HepG2 (cell line): ENCODE results near the gene SYCP2L. TPM values are rescaled to one million over a fixed set of nuclear protein-coding genes. Genes with fewer than 3 reads are reported as not detected.
A peak's percentile ranks its signal among the peaks of the same experiment; 100 is the strongest.

ENCODE experiments used
- AHDC1 ChIP-seq: sonication (generic); formaldehyde crosslinking; IDR thresholded peaks from 2 replicates; pipeline ENCODE4 v1.5.1; 2020; ENCODE audit warnings: mild to moderate bottlenecking, missing genetic modification reagents, borderline replicate concordance
- ARNT ChIP-seq: fragments of 450-650 bp; IDR thresholded peaks from 2 replicates; pipeline ENCODE4 v1.6.1; 2017
- HCFC1 ChIP-seq: fragments of 150-350 bp; IDR thresholded peaks from 2 replicates; pipeline ENCODE4 v1.6.1; 2014; ENCODE audit warnings: low read depth, low read length
- HNF1A ChIP-seq, 2 experiments: sonication (generic) in 1 of 2; formaldehyde crosslinking in 1 of 2; IDR thresholded peaks; 2 replicates each; pipeline versions ENCODE4 v1.4.0 to v1.6.1; 2016 to 2020; ENCODE audit warnings: borderline replicate concordance in 1 of 2, low read depth in 1 of 2, mild to moderate bottlenecking in 1 of 2, missing genetic modification reagents in 1 of 2
- REL ChIP-seq: sonication (generic); formaldehyde crosslinking; conservative IDR thresholded peaks from 2 replicates; pipeline ENCODE4 v1.8.0; 2022; ENCODE audit warnings: mild to moderate bottlenecking, missing genetic modification reagents, moderate library complexity
- SIX4 ChIP-seq: sonication (generic); formaldehyde crosslinking; IDR thresholded peaks from 2 replicates; pipeline ENCODE4 v1.4.0; 2020; ENCODE audit warnings: missing genetic modification reagents
- SP5 ChIP-seq: IDR thresholded peaks from 2 replicates; pipeline ENCODE4 v1.6.1; 2016; ENCODE audit warnings: low read depth, borderline replicate concordance
- SRSF1 ChIP-seq: fragments of 200-400 bp; formaldehyde crosslinking; optimal IDR thresholded peaks from 2 replicates; pipeline ENCODE3; 2017; ENCODE audit warnings: mild to moderate bottlenecking, low read depth, low read length, moderate library complexity
- THRA ChIP-seq: sonication (generic); formaldehyde crosslinking; IDR thresholded peaks from 2 replicates; pipeline ENCODE4 v1.4.0; 2020; ENCODE audit warnings: missing genetic modification reagents, borderline replicate concordance
- ZNF557 ChIP-seq: sonication (generic); formaldehyde crosslinking; IDR thresholded peaks from 2 replicates; pipeline ENCODE4 v1.4.0; 2020; ENCODE audit warnings: missing genetic modification reagents
- ZNF747 ChIP-seq: sonication (generic); formaldehyde crosslinking; IDR thresholded peaks from 2 replicates; pipeline ENCODE4 v1.8.1; 2023; ENCODE audit warnings: missing genetic modification reagents, mild to moderate bottlenecking, borderline replicate concordance
- polyA plus RNA-seq, 8 experiments: library from polyadenylated mRNA; depleted of rRNA in 3 of 8; stranded (reverse) in 7 of 8; unstranded in 1 of 8; fragments of >200 nt; fragmentation: Illumina TruSeq in 4 of 8; extraction: Trizol in 4 of 8; gene quantifications; 2 replicates each; pipeline versions ENCODE4 v1.2.1 to v1.2.3, GENCODE V29; 2011 to 2016; ENCODE audit warnings: low read depth in 4 of 8, missing spikeins in 1 of 8, mixed read lengths in 1 of 8; ENCODE audit not compliant: insufficient read depth in 1 of 8
- total RNA-seq, 5 experiments: library from RNA; depleted of rRNA; stranded (reverse); fragments of >200 nt; fragmentation: Illumina TruSeq; extraction: Trizol; gene quantifications; 2 replicates each; pipeline ENCODE4 v1.2.3, GENCODE V29; 2016; ENCODE audit warnings: low read depth in 1 of 5
- TF ChIP-seq, protein P1 (sequence below): sonication (generic); formaldehyde crosslinking; IDR thresholded peaks from 2 replicates; pipeline ENCODE4 v1.8.0; 2023; ENCODE audit warnings: mild to moderate bottlenecking, missing genetic modification reagents
- TF ChIP-seq, protein P2 (sequence below): sonication (generic); formaldehyde crosslinking; IDR thresholded peaks from 2 replicates; pipeline ENCODE4 v1.4.0; 2020; ENCODE audit warnings: mild to moderate bottlenecking, missing genetic modification reagents
- TF ChIP-seq, protein P3 (sequence below): sonication (generic); formaldehyde crosslinking; IDR thresholded peaks from 2 replicates; pipeline ENCODE4 v1.4.0; 2020; ENCODE audit warnings: missing genetic modification reagents

The SYCP2L gene
- total and polyA plus RNA-seq, 2 of the 13 experiments (the other 11 are each of a cell fraction or from before 2014, with no cell fraction given), result 0.22 to 0.54 TPM

DNA sequence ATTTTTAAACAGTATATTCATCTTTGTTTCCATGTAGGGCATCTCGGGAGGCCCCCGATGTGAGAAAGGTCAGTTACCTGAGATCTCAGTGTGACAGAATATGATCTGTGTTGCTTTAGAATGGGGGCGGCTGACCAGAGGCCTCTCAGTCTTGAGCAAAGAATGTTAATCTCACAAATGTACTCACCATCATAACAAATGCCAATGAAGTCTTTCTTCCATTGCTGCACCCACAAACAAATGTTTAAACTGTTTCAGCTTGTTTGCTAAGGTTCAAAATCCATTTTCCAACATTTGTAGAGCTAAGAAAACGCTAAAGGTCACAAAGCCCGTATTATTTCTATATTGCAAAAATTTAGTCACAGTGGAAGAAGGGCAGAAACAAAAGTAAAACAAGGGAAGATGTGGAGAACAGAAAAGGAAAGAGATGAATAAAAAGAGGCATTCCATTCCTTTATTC, 125.5 kb downstream of the SYCP2L start (continued):
- TF ChIP-seq AHDC1 (CRISPR knock-in tag) (peak; percentile 93; the same call in 1 of the 2 replicates), SIX4 (CRISPR knock-in tag) (peak; percentile 96), SP5 (CRISPR knock-in tag) (peak; percentile 52; the same call in 1 of the 2 replicates), SRSF1 (no peak), THRA (CRISPR knock-in tag) (peak; percentile 85; the same call in 1 of the 2 replicates), REL (CRISPR knock-in tag) (no peak), ARNT (no peak), HNF1A (IDR thresholded peaks at IDR 0.05; ENCODE audit: low read depth) (0 out of 2 replicates have a peak, but pooled peaks have one; percentile 57), HNF1A (CRISPR knock-in tag; IDR thresholded peaks at IDR 0.05; ENCODE audit: borderline replicate concordance) (peak; percentile 79; the same call in 1 of the 2 replicates), ZNF557 (no peak), ZNF747 (CRISPR knock-in tag) (0 out of 2 replicates have a peak, but pooled peaks have one; percentile 29), HCFC1 (no peak)
- TF ChIP-seq, protein P1, sequence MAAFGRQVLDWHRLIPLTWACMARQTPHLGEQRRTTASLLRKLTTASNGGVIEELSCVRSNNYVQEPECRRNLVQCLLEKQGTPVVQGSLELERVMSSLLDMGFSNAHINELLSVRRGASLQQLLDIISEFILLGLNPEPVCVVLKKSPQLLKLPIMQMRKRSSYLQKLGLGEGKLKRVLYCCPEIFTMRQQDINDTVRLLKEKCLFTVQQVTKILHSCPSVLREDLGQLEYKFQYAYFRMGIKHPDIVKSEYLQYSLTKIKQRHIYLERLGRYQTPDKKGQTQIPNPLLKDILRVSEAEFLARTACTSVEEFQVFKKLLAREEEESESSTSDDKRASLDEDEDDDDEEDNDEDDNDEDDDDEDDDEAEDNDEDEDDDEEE (CRISPR knock-in tag), result no peak
- TF ChIP-seq, protein P2, sequence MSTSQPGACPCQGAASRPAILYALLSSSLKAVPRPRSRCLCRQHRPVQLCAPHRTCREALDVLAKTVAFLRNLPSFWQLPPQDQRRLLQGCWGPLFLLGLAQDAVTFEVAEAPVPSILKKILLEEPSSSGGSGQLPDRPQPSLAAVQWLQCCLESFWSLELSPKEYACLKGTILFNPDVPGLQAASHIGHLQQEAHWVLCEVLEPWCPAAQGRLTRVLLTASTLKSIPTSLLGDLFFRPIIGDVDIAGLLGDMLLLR (CRISPR knock-in tag), result no peak
- TF ChIP-seq, protein P3, sequence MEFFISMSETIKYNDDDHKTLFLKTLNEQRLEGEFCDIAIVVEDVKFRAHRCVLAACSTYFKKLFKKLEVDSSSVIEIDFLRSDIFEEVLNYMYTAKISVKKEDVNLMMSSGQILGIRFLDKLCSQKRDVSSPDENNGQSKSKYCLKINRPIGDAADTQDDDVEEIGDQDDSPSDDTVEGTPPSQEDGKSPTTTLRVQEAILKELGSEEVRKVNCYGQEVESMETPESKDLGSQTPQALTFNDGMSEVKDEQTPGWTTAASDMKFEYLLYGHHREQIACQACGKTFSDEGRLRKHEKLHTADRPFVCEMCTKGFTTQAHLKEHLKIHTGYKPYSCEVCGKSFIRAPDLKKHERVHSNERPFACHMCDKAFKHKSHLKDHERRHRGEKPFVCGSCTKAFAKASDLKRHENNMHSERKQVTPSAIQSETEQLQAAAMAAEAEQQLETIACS (CRISPR knock-in tag), result peak; percentile 28; the same call in 1 of the 2 replicates
